ENCODE results near the gene TYSND1.

GRCh38 chr10:70160798-70161197 lies 14.3 kb upstream of the TYSND1 start:
- no peak for TF ChIP-seq POLR2AphosphoS5 (IDR thresholded peaks at IDR 0.05)
- TF ChIP-seq, protein P1, sequence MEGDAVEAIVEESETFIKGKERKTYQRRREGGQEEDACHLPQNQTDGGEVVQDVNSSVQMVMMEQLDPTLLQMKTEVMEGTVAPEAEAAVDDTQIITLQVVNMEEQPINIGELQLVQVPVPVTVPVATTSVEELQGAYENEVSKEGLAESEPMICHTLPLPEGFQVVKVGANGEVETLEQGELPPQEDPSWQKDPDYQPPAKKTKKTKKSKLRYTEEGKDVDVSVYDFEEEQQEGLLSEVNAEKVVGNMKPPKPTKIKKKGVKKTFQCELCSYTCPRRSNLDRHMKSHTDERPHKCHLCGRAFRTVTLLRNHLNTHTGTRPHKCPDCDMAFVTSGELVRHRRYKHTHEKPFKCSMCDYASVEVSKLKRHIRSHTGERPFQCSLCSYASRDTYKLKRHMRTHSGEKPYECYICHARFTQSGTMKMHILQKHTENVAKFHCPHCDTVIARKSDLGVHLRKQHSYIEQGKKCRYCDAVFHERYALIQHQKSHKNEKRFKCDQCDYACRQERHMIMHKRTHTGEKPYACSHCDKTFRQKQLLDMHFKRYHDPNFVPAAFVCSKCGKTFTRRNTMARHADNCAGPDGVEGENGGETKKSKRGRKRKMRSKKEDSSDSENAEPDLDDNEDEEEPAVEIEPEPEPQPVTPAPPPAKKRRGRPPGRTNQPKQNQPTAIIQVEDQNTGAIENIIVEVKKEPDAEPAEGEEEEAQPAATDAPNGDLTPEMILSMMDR (IDR thresholded peaks at IDR 0.05): no peak

Data from upper lobe of left lung (tissue), 4 donors.